A549 (cell line): ENCODE data around the gene KIF1B. TPM values are rescaled to one million over a fixed set of nuclear protein-coding genes. Genes with fewer than 3 reads are reported as not detected.
"Not testable (repeated sequence)": the region's sequence is repeated elsewhere in the genome, so short reads cannot be mapped to it uniquely, and the experiment has no call there.

ENCODE experiments used
- ATAC-seq, 2 experiments: fragments of 200-7000 bp in 1 of 2; fragments of >200 bp in 1 of 2; cut with Nextera tagmentation in 1 of 2; cut with Tn5 transposase in 1 of 2; 3 replicates each; pipeline versions ENCODE4 v1.8.0 to v1.9.1; 2018 to 2020; ENCODE audit warnings: mild to moderate bottlenecking in 1 of 2, moderate library complexity in 1 of 2
- CTCF ChIA-PET: fragments of 300-600 bp; sonication (Branson Sonifier 250); formaldehyde crosslinking; extraction: SDS; loops from one replicate; lab custom pipeline; 2021; ENCODE audit warnings: antibody characterized with exemption, inconsistent platforms; lab: Yijun Ruan, JAX
- POLR2A ChIA-PET: fragments of 350-600 bp; formaldehyde crosslinking; extraction: SDS; loops from one replicate; lab custom pipeline; 2021; ENCODE audit warnings: antibody characterized with exemption, inconsistent platforms; lab: Yijun Ruan, JAX
- DNase-seq, 2 experiments: peaks; one replicate each; pipeline versions ENCODE4 v3.0.0 to v3.0.0-alpha.2; 2011 to 2016; ENCODE audit warnings: low read depth in 1 of 2, low spot score in 1 of 2
- FAIRE-seq: peaks from 2 replicates; lab custom pipeline; 2011; peaks lifted over from hg19 to GRCh38; lab: Jason Lieb, UNC
- H3K27ac ChIP-seq, 2 experiments: fragments of >200 bp; sonication (Bioruptor Twin); formaldehyde crosslinking; 3 replicates each; pipeline ENCODE4 v1.5.1; 2016 to 2017
- H3K4me1 ChIP-seq: fragments of >200 bp; sonication (Bioruptor Twin); formaldehyde crosslinking; 3 replicates; pipeline ENCODE4 v1.6.1; 2016
- H3K4me2 ChIP-seq: fragments of >200 bp; sonication (Bioruptor Twin); formaldehyde crosslinking; 3 replicates; pipeline ENCODE4 v1.6.1; 2016
- H3K4me3 ChIP-seq: fragments of >200 bp; sonication (Bioruptor Twin); formaldehyde crosslinking; 3 replicates; pipeline ENCODE4 v1.5.1; 2016
- H3K9me3 ChIP-seq: fragments of >200 bp; sonication (Bioruptor Twin); formaldehyde crosslinking; 3 replicates; pipeline ENCODE4 v1.6.1; 2016
- CBX2 ChIP-seq: fragments of 200-600 bp; sonication (generic); IDR thresholded peaks from 2 replicates; pipeline ENCODE4 v1.6.1; 2016; ENCODE audit warnings: low read depth, mild to moderate bottlenecking, borderline replicate concordance
- CBX8 ChIP-seq: fragments of 200-600 bp; sonication (generic); IDR thresholded peaks from 2 replicates; pipeline ENCODE4 v1.6.1; 2016
- CHD4 ChIP-seq: fragments of 200-600 bp; sonication (generic); IDR thresholded peaks from 2 replicates; pipeline ENCODE4 v1.6.1; 2016; ENCODE audit warnings: antibody characterized with exemption, mild to moderate bottlenecking, borderline replicate concordance
- E2F6 ChIP-seq: IDR thresholded peaks from 2 replicates; pipeline ENCODE4 v1.6.1; 2012; ENCODE audit warnings: low read depth, borderline replicate concordance
- EHF ChIP-seq: fragments of 250-450 bp; sonication (Bioruptor Pico); IDR thresholded peaks from 2 replicates; pipeline ENCODE4 v1.5.0; 2020; ENCODE audit warnings: mild to moderate bottlenecking
- ESRRA ChIP-seq: fragments of 150-350 bp; IDR thresholded peaks from 2 replicates; pipeline ENCODE4 v1.6.1; 2014; ENCODE audit warnings: mild to moderate bottlenecking, low read length, borderline replicate concordance
- HDAC2 ChIP-seq: fragments of 200-600 bp; sonication (generic); IDR thresholded peaks from 2 replicates; pipeline ENCODE4 v1.6.1; 2016
- HEYL ChIP-seq: fragments of 250-450 bp; sonication (Bioruptor Pico); IDR thresholded peaks from 2 replicates; pipeline ENCODE4 v1.8.0; 2021; ENCODE audit warnings: mild to moderate bottlenecking, moderate library complexity
- HMGXB4 ChIP-seq: fragments of 250-450 bp; sonication (Bioruptor Pico); IDR thresholded peaks from 2 replicates; pipeline ENCODE4 v1.5.0; 2021; ENCODE audit warnings: mild to moderate bottlenecking, moderate library complexity, borderline replicate concordance
- HOXA7 ChIP-seq: fragments of 250-450 bp; sonication (Bioruptor Pico); IDR thresholded peaks from 2 replicates; pipeline ENCODE4 v1.5.0; 2020; ENCODE audit warnings: mild to moderate bottlenecking, moderate library complexity
- HOXB5 ChIP-seq: fragments of 250-450 bp; sonication (Bioruptor Pico); IDR thresholded peaks from 2 replicates; pipeline ENCODE4 v1.5.0; 2020; ENCODE audit warnings: mild to moderate bottlenecking, moderate library complexity
- JUN ChIP-seq, 2 experiments: fragments of >200 bp; sonication (Bioruptor Twin); formaldehyde crosslinking; IDR thresholded peaks; 2 replicates in 1 of 2; 3 replicates in 1 of 2; pipeline ENCODE4 v1.6.1; 2016 to 2017
- JUNB ChIP-seq: fragments of >200 bp; sonication (Bioruptor Twin); formaldehyde crosslinking; IDR thresholded peaks from 2 replicates; pipeline ENCODE4 v1.6.1; 2016
- MYC ChIP-seq: IDR thresholded peaks from 2 replicates; pipeline ENCODE4 v1.6.1; 2012; ENCODE audit warnings: mild to moderate bottlenecking, inconsistent platforms, low read length, improper control_type of control experiment, borderline replicate concordance
- NFE2L2 ChIP-seq: fragments of 150-350 bp; conservative IDR thresholded peaks from 2 replicates; pipeline ENCODE4 v1.6.1; 2014; ENCODE audit warnings: low read length
- PBX3 ChIP-seq: IDR thresholded peaks from 2 replicates; pipeline ENCODE4 v1.6.1; 2012
- POLR2A ChIP-seq: IDR thresholded peaks from 2 replicates; pipeline ENCODE4 v1.6.1; 2012; ENCODE audit warnings: mild to moderate bottlenecking, low read length
- RARB ChIP-seq: fragments of 250-450 bp; sonication (Bioruptor Pico); IDR thresholded peaks from 2 replicates; pipeline ENCODE4 v1.8.0; 2021; ENCODE audit warnings: mild to moderate bottlenecking, moderate library complexity
- RFX5 ChIP-seq: fragments of 450-650 bp; IDR thresholded peaks from 2 replicates; pipeline ENCODE4 v1.7.1; 2014; ENCODE audit warnings: antibody characterized with exemption, mild to moderate bottlenecking, moderate library complexity
- RNF2 ChIP-seq: fragments of 200-600 bp; sonication (generic); IDR thresholded peaks from 2 replicates; pipeline ENCODE4 v1.6.1; 2016; ENCODE audit warnings: low read depth, mild to moderate bottlenecking, antibody characterized with exemption, moderate library complexity, borderline replicate concordance
- SMC3 ChIP-seq: fragments of >200 bp; sonication (Bioruptor Twin); formaldehyde crosslinking; IDR thresholded peaks from 3 replicates; pipeline ENCODE4 v1.6.1; 2018; ENCODE audit warnings: inconsistent platforms
- TFCP2L1 ChIP-seq: fragments of 250-450 bp; sonication (Bioruptor Pico); IDR thresholded peaks from 2 replicates; pipeline ENCODE4 v1.5.0; 2021; ENCODE audit warnings: mild to moderate bottlenecking
- TP53 ChIP-seq: fragments of 250-450 bp; sonication (Bioruptor Pico); IDR thresholded peaks from 2 replicates; pipeline ENCODE4 v1.5.0; 2021; ENCODE audit warnings: mild to moderate bottlenecking, moderate library complexity
- ZSCAN20 ChIP-seq: fragments of 250-450 bp; sonication (Bioruptor Pico); IDR thresholded peaks from 2 replicates; pipeline ENCODE4 v1.8.0; 2022; ENCODE audit warnings: mild to moderate bottlenecking, moderate library complexity
- WGBS: methylation state at CpG from one replicate; pipeline ENCODE4 v1.1.6; 2017; ENCODE audit errors: missing lambda C conversion rate; 5-methylcytosine and 5-hydroxymethylcytosine counted together
- polyA plus RNA-seq, 4 experiments: library from polyadenylated mRNA; depleted of rRNA in 3 of 4; stranded (reverse); fragments of >200 nt; fragmentation: RNase III in 1 of 4; extraction: RNeasy Plus Mini Kit Qiagen cat#74134 plus additional on column Dnase treatment in 1 of 4; gene quantifications; 2 replicates in 3 of 4; 3 replicates in 1 of 4; pipeline ENCODE4 v1.2.3, GENCODE V29; 2011 to 2017
- TF ChIP-seq, protein P1 (sequence below): fragments of 250-450 bp; sonication (Bioruptor Pico); IDR thresholded peaks from 2 replicates; pipeline ENCODE4 v1.5.0; 2020; ENCODE audit warnings: low read depth, mild to moderate bottlenecking, moderate library complexity
- TF ChIP-seq, protein P2 (sequence below): fragments of >200 bp; sonication (Bioruptor Twin); formaldehyde crosslinking; IDR thresholded peaks from 2 replicates; pipeline ENCODE4 v1.6.1; 2016

Gene KIF1B
- polyA plus RNA-seq, 2 of the 4 experiments (the other 2 are of a cell fraction), result 9.8 to 18.3 TPM

- not testable (repeated sequence) for FAIRE-seq, DNase-seq, H3K9me3 ChIP-seq, ATAC-seq
- POLR2A ChIA-PET, result interaction anchor here (1.0 to 2.4 kb wide), 5 partner anchors 8 to 29 kb away, joined by 4 to 25 read pairs (median 6); partner anchors contain the start of gene PGD
- Histone ChIP-seq H3K27ac (peak overlapping the region; percentile 95 to 99), H3K4me1 (peaks cover 98% of the 10 kb centered on the region), H3K4me2 (peak overlapping the region; percentile 90), H3K4me3 (peak overlapping the region; percentile 10; the same call in 1 of the 3 replicates)
- WGBS, result 47% methylated on average over 1 of the region's 1 CpG
- TF ChIP-seq HMGXB4 (CRISPR knock-in tag) (0 out of 2 replicates have a peak, but pooled peaks have one; percentile 65), EHF (CRISPR knock-in tag) (0 out of 2 replicates have a peak, but pooled peaks have one; percentile 53), TP53 (CRISPR knock-in tag) (peak; percentile 59; the same call in 1 of the 2 replicates), HEYL (CRISPR knock-in tag) (peak; percentile 49)
- CTCF ChIA-PET, result interaction anchor here (0.9 to 2.3 kb wide), 7 partner anchors 8 to 38 kb away, joined by 3 to 17 read pairs (median 5); partner anchors contain the start of genes CENPS and PGD
Measured at GRCh38 chr1:10415967-10416366, 205.6 kb downstream of the KIF1B start.

- CTCF ChIA-PET, result interaction anchor here (1.0 to 5.5 kb wide), 4 partner anchors 9 to 41 kb away, joined by 3 to 38 read pairs (median 8); partner anchors contain the start of gene CENPS
- POLR2A ChIA-PET, result interaction anchor here (0.7 kb wide), 1 partner anchor 10 kb away, joined by 3 read pairs; no protein-coding TSS in a partner anchor
- H3K4me2 ChIP-seq, FAIRE-seq, DNase-seq, H3K9me3 ChIP-seq, ATAC-seq, H3K4me3 ChIP-seq: not testable (repeated sequence)
- H3K27ac ChIP-seq, result peak overlapping the region; percentile 95 to 99
- 83% methylated on average over 8 of the region's 8 CpGs for WGBS
- H3K4me1 ChIP-seq, result peaks cover 98% of the 10 kb centered on the region
Measured at GRCh38 chr1:10418741-10419140, 208.4 kb downstream of the KIF1B start.

DNA sequence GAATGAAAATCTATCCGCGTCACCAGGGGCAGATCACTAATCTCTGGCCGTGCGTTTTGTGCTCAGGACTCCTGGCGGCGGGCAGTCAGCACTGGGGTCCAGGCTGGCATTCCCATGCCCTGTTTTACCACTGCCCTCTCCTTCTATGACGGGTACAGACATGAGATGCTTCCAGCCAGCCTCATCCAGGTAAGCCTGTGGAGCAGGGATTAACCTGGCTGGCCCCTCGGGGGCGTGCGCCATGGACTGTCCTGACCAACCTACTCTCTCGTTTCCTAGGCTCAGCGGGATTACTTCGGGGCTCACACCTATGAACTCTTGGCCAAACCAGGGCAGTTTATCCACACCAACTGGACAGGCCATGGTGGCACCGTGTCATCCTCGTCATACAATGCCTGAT, 209.0 kb downstream of the KIF1B start:
- ATAC-seq (no peak), FAIRE-seq (no peak), DNase-seq (no peak)
- Histone ChIP-seq H3K9me3 (no peaks in the 10 kb centered on the region), H3K4me3 (no peak overlapping the region), H3K27ac (peak overlapping the region; percentile 95 to 99; a peak in 4 of 6 replicates), H3K4me1 (peaks cover 98% of the 10 kb centered on the region), H3K4me2 (no peak overlapping the region)
- TF ChIP-seq CBX8, result no peak
- TF ChIP-seq RARB (CRISPR knock-in tag), result no peak
- TF ChIP-seq EHF (CRISPR knock-in tag), result no peak
- TF ChIP-seq, protein P1, sequence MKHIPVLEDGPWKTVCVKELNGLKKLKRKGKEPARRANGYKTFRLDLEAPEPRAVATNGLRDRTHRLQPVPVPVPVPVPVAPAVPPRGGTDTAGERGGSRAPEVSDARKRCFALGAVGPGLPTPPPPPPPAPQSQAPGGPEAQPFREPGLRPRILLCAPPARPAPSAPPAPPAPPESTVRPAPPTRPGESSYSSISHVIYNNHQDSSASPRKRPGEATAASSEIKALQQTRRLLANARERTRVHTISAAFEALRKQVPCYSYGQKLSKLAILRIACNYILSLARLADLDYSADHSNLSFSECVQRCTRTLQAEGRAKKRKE, result no peak
- TF ChIP-seq NFE2L2, result no peak
- ChIA-PET POLR2A (no interaction called here), CTCF (interaction anchor here (2.1 to 5.5 kb wide), 3 partner anchors 11 to 42 kb away, joined by 6 to 38 read pairs (median 10); partner anchors contain the start of gene CENPS)
- WGBS, result 79% methylated on average over 15 of the region's 15 CpGs

- peak overlapping the region; percentile 64 to 99 for H3K27ac ChIP-seq
- ChIA-PET POLR2A (no interaction called here), CTCF (interaction anchor here (0.9 to 5.5 kb wide), 2 partner anchors 44 to 72 kb away, joined by 3 to 38 read pairs; no protein-coding TSS in a partner anchor)
- ATAC-seq (peak in 1 of 2 experiments; percentile 25; a peak in 3 of 6 replicates), DNase-seq (no peak), FAIRE-seq (no peak)
- peaks cover 80% of the 10 kb centered on the region for H3K4me1 ChIP-seq
- H3K9me3 ChIP-seq, result no peaks in the 10 kb centered on the region
- H3K4me2 ChIP-seq, result peak overlapping the region; percentile 31; the same call in 1 of the 3 replicates
- 75% methylated on average over 5 of the region's 5 CpGs for WGBS
- no peak overlapping the region for H3K4me3 ChIP-seq
- TF ChIP-seq PBX3 (peak; percentile 14; the same call in 1 of the 2 replicates), HEYL (CRISPR knock-in tag) (0 out of 2 replicates have a peak, but pooled peaks have one; percentile 19), JUNB (no peak), ZSCAN20 (no peak), MYC (no peak), CBX2 (no peak), RNF2 (no peak), JUN (IDR thresholded peaks at IDR 0.05) (peak; percentile 7 to 49; a peak in 2 of 5 replicates), RFX5 (no peak), POLR2A (no peak), HDAC2 (no peak), HOXB5 (no peak), SMC3 (no peak), E2F6 (no peak), RARB (CRISPR knock-in tag) (no peak), HOXA7 (peak; percentile 84), ESRRA (no peak), TP53 (CRISPR knock-in tag) (no peak), TFCP2L1 (CRISPR knock-in tag) (0 out of 2 replicates have a peak, but pooled peaks have one; percentile 55), CHD4 (no peak)
- TF ChIP-seq, protein P2, sequence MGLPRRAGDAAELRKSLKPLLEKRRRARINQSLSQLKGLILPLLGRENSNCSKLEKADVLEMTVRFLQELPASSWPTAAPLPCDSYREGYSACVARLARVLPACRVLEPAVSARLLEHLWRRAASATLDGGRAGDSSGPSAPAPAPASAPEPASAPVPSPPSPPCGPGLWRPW, result no peak
Measured at GRCh38 chr1:10421637-10422036, 211.3 kb downstream of the KIF1B start.
